ENCODE measurements around the gene CHSY1.
"Not testable (repeated sequence)": the region's sequence is repeated elsewhere in the genome, so short reads cannot be mapped to it uniquely, and the experiment has no call there.

CHSY1 gene, protein sequence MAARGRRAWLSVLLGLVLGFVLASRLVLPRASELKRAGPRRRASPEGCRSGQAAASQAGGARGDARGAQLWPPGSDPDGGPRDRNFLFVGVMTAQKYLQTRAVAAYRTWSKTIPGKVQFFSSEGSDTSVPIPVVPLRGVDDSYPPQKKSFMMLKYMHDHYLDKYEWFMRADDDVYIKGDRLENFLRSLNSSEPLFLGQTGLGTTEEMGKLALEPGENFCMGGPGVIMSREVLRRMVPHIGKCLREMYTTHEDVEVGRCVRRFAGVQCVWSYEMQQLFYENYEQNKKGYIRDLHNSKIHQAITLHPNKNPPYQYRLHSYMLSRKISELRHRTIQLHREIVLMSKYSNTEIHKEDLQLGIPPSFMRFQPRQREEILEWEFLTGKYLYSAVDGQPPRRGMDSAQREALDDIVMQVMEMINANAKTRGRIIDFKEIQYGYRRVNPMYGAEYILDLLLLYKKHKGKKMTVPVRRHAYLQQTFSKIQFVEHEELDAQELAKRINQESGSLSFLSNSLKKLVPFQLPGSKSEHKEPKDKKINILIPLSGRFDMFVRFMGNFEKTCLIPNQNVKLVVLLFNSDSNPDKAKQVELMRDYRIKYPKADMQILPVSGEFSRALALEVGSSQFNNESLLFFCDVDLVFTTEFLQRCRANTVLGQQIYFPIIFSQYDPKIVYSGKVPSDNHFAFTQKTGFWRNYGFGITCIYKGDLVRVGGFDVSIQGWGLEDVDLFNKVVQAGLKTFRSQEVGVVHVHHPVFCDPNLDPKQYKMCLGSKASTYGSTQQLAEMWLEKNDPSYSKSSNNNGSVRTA

DNA sequence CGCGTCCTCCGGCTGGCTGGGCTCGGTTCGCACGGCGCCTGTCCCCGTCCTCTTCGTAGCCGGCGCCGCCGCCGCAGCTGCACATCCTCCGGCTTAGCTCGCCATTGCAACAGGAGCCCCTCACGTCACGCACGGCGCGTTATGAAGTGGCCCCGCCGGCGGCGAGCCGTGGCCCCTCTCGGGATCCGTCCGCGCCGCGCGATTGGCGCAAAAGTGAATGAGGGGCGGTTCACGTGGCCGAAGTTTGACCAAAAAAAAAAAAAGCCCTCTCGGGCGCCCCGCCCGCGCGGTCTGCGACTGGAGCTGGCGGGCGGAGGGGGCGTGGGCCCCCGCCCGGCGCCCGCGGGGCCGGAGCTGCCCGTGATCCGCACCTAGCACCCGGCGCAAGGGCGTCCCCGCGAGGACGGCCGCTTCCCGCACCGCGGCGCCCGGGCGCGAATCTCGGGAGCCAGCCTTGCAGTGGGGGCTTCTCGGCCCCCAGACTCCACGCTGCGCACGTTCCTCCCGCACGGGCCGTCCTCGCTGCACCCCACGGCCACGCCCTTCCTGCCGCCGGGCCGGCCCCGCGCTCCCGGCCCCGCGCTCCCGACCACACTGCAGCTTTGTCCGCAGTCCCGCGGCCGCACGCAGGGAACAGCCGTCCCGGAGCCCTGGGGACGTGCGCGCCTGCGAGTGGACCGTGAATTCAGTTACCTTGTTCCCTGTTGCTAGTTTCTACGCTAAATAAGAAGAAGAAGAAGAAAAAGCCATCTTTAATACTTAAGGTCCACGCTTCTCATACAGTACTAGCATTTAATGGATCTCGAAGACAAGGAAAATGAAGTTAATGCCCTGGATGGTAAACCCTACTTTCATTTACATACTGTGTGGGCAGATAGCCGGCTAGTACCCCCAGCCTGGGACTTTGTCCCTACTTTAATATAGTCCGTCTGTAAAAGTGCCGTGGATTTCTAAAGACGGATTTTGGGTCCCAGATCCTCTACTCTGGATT is at the start of gene CHSY1:
CHSY1 (minus strand) TSS at position 219 of the 991 bp plus-strand sequence. CDS start 592 bp downstream, outside the sequence.
- DNase-seq, result peak; percentile 68

DNA sequence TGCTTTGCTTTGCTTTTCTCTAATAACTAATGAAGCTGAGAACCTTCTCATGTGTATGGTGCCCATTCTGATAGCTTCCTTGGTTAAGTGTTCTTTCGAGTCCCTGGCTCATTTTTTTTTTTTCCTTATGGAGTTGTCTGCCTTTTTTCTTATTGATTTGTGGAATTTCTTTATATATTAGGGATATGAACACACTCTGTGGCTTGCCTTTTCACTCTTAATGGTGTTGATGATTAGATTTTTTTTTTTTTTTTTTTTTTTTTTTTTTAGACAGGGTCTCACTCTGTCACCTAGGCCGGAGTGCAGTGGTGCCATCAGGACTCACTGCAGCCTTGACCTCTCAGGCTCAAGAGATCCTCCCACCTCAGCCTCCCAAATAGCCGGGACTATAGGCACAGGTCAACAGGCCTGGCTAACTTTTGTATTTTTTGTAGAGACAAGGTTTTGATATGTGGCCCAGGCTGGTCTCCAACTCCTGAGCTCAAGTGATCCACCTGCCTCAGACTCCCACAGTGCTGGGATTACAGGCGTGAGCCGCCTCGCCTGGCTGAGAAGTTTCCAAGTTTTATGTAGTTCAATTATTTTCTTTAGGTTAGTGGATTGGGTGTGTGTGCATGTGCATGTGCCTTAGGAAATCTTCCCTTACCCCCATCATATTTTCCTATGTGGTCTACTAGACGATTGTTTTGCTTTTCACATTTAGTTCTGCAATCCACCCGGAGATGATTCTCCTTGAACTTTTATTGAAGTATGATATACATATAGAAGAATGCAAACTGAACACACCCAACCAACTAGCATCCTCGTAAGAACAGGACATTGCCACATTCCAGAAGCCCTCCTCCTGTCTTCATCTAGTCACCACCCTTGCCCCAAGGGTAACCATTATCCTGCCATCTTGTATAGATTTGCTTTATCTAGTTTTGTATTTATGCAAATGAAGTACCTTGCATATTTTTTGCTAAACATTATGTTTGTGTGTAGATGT is 44.9 kb upstream of the CHSY1 start:
- no peak for DNase-seq

DNA sequence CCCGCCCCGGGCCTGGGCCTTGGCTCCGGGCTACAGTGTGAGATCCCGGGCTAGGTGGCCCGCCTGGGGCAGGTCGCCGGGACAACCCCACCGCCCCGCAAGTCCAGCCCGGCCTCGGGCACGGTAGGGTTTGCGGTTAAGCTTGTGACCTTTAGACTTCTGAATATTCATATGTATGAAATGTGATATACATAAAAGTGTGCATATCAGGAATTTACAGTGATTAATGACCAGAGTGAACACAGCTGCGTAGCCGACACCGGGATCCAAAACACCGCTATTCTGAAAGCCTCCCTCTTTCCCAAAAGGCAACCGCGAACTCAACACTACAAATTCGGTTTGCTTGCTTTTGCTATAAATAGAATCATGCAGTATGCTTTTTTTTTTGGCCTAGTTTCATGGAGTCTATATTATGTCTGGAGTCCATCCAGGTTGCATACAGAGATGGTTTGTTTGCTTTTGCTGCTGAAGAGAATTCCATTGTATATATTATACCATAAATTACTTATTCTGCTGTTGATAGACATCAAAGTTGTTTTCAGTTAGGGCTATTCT is 43.8 kb upstream of the CHSY1 start:
- no peak for DNase-seq

DNA sequence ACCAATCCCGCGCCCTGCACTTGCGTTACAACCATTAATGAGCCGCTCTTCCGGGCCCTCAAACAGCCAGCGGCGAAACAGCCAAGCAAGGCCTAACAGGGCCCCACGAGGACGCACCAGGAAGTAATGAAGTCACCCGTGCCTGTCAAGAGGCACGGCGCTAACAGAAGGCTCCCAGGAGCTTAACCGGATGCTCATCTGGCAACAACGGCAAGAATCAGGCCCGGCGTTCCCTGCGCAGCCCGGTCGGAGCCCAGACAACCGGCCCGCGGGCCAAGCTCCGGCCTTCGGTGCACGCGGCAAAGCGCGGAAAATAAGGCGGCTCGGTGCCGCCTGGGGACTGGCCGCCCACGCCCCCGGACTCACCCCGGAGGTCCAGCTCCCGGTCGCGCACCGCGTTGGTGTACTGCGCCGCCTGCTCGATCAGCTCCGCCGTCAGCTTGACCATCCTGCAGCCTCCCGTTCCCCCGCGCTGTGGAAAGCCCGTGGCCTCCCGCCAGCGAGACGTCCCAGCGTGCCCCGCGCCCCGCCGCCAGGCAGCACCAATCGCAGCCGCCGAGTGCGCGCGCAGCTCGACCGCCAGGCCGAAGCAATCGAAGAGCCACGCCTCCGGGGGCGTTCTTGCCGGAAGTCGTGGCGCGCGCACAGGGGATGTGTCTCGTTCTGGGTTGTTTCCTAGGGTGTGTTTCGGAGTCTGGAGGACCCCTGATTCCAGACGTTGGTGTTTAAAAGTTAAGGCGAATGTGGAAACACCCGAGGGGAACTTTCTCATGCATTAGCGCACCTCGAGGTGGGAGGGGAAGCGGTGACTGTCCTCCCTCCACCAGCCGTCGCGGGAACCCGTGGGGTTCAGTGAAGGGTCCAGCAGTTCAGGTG is 43.1 kb upstream of the CHSY1 start, which contains the start of gene SNRPA1:
SNRPA1 (minus strand) TSS at position 518 of the 876 bp plus-strand sequence; CDS start at position 448, 70 bp downstream.
- DNase-seq, result peak; percentile 90

DNA sequence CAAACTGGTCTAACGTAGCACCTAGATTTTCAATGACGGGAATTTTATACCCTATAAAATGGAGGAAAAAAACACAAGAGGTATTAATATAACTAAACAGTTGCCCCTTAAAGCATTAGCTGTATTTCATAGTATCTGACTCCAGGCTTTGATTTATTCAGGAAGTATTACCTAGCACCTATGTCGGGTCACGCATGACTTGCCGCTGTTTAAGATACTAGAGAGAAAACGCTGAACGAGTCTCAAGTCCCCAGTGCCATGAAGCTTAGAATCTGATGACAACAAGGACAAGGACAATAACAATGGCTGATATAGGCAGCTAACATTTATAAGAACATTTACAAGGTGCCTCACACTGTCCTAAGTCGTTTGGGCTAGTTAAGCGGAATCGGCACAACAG is 41.3 kb upstream of the CHSY1 start:
- no peak for DNase-seq

DNA sequence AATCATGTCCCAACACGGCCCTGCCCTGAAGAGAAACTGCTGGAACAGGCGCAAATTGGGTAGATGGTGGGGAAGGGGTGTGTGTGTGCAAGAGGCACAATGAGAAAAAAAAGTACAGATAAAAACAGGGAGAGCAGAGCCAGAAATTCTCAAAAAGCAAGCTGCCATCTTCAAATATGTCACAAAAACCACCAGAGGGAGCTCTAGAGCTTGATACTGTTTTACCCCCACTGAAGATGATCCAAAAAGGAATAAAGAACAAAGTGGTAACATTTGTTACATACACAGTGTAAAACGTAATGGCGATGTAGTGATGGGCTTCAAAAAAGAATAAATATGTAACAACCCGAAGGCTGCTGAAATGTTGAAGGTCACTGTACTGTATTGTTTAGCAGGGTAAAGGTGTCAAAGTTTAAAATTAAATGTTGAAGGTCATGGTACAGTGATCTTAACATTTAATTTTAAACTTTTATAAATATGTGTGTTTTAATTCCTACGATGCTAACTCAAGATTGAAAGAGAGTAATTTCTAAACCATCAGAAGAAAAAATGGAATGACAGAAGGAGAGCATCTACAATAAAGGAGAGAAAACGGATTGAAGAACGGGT is 37.2 kb upstream of the CHSY1 start:
- no peak for DNase-seq

DNA sequence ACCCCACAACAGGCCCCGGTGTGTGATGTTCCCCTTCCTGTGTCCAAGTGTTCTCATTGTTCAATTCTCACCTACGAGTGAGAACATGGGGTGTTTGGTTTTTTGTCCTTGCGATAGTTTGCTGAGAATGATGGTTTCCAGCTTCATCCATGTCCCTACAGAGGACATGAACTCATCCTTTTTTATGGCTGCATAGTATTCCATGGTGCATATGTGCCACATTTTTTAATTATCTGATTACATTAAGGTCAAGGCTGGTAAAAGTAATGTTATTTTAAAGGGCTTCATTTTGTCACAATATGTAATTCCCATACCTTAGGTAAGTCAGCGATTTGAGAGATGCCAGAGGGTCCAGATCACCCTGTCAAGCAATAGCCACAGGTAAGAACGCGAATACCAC is 35.5 kb upstream of the CHSY1 start:
- DNase-seq, result not testable (repeated sequence)

DNA sequence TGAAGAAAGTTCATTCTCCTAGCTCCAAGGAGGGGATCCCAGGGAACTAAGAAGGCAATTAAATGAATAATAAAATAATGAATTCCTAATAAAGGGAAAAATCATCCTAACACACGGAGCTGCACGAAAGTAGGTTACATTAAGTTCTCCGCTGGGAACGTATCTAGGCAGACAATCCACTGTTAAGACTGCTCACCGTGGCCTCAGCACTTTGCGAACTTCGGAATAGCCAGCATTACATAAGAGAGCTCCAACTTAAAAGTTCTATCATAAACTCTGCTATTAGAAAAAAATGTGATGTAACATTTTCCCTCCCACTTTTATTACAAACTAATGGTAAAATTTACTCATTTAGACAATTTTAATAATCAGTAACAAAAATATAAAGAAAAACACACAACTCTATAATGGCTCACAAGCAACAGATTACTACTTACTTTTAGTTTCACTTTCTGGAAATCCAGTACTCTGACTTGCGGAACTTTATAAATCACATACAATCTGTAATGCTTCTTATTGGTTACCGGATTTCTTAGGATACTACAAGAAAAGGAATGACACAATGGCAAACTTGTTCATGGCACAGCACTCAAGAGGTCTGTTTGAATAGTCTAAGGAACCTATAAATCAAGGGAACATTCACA is 34.7 kb upstream of the CHSY1 start:
- DNase-seq, result no peak

DNA sequence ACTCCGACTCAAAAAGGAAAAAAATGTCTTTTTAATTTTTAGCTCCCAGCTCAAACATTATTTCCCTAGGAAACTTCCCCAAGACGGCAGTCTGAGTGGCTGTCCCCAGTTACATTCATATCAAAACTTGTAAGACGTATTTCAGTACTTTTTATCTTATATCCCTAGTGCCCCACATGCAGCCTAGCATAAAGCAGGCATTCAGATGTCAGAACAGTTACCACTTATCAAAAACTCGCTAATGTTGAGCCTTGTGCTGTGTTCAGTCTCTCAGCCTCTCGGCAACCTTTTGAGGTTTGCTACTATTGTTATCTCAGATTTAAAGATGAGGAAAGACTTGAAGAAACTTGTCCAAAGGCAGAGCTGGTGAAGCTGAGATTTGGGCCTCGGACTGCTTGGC is 32.1 kb upstream of the CHSY1 start:
- DNase-seq, result no peak

DNA sequence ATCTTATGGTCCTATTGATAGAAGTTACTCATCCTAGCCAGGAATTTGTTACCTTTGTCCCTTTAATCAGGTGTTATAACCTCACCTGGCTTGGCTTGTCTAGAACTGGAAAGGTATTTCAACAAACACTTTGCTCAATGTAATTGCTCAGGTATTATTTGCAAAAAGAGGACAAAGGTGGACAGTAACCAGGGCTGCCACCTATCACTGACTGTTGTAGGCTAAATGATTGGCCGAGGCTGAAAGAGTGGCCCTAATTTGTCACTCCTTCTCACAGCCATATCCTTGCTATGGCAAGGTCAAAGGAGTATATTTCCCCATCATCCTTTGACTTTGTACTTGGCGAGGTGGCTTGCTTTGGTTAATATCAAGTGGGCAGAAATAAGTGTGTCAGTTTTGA is 28.2 kb upstream of the CHSY1 start:
- no peak for DNase-seq

DNA sequence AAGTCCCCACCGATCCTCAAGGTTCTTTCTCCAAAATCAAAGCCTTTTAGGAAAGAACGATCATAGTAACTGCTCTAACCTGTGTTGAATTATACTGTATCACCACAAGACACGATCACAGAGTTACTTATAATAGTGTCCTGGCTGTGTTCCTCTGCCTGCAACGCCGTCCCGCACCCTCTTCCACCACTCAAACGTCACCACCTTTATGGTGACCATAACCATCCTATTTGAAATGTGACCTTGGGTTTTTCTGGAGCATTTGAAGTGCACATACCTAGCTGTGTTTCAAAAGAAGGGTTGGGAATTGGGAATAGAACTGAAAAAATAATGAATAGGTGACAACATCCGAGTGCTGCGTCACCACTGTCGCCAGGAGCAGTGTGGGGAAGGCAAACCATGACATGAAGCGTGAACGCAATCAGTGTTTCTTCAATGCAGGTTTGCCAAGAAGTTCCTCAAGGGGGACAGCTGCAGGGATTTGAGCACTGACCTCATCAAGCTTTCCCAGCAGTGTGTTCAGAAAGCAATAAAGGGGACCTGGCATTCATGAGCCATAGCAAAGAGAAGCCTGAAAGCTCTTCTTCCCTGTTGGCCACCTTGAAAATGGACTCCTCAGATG is 26.2 kb upstream of the CHSY1 start:
- no peak for DNase-seq

DNA sequence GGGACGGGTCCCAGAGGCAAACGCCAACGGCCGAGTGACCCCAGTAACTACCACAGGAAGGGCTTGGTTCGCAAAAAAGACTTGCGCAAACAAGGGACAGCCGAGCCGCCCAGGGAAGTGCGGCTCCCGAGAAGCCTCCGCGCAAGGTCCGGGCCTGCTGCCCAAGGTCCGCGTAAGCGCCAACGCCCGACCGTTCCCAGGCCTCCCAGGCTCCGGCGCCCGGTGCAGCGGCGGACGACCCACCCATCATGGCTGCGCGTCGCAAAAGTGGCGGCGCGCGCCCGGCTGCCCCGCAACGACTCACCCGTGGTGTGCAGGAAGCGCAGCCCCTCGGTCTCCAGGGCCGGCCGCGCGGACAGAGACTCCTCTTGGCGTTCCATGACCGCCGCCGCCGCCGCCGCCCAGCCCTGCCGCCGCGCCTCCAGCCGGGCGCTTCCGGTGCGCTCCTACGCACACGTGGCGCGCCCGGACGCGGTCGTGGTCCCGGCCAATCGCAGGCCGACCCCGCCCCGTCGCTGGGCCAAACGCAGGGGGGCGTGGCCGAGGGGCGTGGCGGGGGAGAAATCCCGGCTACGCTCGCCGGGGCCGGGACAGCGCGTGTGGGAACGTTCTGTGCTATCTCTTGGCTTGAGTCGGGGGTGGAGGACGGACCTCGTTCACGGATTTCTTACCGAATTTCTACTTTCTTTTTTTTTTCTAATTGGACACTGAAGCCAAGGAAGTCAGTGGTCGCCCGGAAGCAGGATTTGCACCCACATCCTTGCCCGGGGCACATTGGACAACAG is 25.4 kb upstream of the CHSY1 start, which contains the start of gene SELENOS:
SELENOS (minus strand) TSS at position 448 of the 785 bp plus-strand sequence; CDS start at position 380, 68 bp downstream.
- peak; percentile 72 for DNase-seq

DNA sequence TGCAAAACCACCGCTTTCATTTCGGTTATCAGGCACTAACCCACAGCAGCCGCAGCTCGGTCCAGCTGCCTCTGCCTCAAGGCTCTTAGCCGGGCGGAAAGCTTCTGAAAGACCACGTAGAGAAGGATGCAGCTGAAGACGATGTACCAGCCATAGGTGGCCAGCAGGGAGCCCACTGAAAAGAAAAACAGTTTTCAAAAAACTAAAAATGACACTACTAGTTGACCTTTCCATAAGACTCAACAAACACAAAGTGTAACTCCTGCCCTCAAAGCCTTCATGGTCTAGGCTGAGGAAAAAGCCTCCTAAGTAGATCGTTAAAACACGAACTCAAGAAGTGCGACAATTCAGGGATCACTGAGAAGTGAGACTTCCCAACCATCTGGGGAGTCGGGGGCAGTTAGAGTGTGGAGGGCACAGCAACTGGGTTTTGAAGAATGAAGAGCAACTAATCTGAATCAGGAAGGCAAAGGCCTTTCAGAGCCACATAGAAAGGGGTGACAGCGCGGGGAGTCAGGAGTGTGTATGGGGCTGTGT is 24.7 kb upstream of the CHSY1 start:
- DNase-seq, result no peak

DNA sequence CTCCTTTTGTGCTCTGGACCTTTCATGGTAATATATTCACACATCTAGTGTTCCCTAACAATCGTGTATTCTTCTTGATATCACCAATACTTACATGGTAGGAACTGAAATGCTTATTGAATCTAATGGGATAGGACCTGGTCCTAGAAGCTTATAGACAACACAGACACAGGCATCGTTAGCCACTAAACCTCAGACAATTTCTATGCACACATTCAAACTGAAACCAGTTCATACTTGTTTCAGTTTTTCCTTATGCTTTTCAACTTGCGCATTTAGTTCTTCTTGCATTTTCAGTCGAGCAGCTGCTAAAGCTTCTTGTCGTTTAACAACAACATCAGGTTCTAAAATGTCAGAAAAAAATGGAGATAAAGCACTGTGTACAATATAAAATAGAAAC is 23.2 kb upstream of the CHSY1 start:
- no peak for DNase-seq

DNA sequence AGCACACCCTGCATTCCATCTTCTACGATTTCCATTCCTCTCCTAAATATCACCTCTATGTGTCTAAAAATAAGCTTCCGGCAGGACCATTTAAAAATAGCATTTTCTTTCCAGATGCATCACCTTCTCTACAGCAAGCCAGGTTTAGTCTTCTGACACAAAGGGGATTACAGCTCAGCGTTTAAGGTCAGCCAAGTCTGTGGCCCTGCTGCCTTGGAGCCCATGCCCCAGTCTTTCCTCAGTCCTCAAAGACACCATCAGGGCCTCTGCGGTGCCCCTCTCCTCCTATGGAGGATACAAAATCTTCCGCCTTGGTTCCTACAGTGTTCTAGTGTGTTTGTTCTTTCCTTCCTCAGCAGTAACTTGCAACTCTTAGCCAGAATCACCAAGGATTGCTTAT is 21.7 kb upstream of the CHSY1 start:
- no peak for DNase-seq

DNA sequence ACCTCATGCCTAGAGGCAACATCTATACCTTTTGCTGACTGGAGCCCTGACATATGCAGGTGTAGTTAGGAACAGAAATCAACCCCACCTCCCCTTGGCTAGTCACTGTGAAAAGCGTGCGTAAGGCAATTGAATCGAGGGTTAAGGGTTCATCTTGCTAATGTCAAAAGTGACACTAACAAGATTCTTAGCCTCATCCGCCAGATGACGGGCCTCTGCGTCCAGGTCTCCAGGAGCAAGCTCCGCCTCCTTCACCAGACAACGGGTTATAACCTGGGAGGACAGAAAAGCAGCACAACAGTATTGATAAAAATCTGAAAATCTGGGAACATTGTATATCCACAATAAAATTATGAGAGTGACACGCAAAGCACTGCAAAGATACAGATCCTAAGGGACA is 20.7 kb upstream of the CHSY1 start:
- no peak for DNase-seq
